Endodermal cell (in vitro differentiated cells): ENCODE measurements around the gene D2HGDH. TPM values are rescaled to one million over a fixed set of nuclear protein-coding genes. Genes with fewer than 3 reads are reported as not detected.

Experiments used
- DNase-seq: peaks from one replicate; pipeline ENCODE4 v3.0.0-alpha.2; 2017
- H3K27ac ChIP-seq: 2 replicates; pipeline ENCODE4 v1.5.1; 2013; ENCODE audit warnings: mild to moderate bottlenecking, low read depth, low read length, moderate library complexity
- H3K27me3 ChIP-seq: 2 replicates; pipeline ENCODE4 v1.6.1; 2013; ENCODE audit warnings: mild to moderate bottlenecking, low read length, moderate library complexity; ENCODE audit not compliant: insufficient read depth, control insufficient read depth, poor library complexity, severe bottlenecking
- H3K36me3 ChIP-seq: 2 replicates; pipeline ENCODE4 v1.7.0; 2013; ENCODE audit warnings: mild to moderate bottlenecking, low read length, moderate library complexity; ENCODE audit not compliant: control insufficient read depth, insufficient read depth
- H3K4me1 ChIP-seq: one replicate; pipeline ENCODE4 v1.7.0; 2013; ENCODE audit warnings: low read length; ENCODE audit not compliant: control insufficient read depth, insufficient read depth
- H3K4me3 ChIP-seq: 2 replicates; pipeline ENCODE4 v1.5.1; 2013; ENCODE audit warnings: mild to moderate bottlenecking, low read length, moderate library complexity
- H3K9ac ChIP-seq: 2 replicates; pipeline ENCODE4 v1.6.1; 2013; ENCODE audit warnings: mild to moderate bottlenecking, low read length, moderate library complexity; ENCODE audit not compliant: poor library complexity, severe bottlenecking; ENCODE audit errors: extremely low read depth
- H3K9me3 ChIP-seq: 2 replicates; pipeline ENCODE4 v1.6.1; 2013; ENCODE audit warnings: mild to moderate bottlenecking, low read length, moderate library complexity; ENCODE audit not compliant: control insufficient read depth
- H3K27ac Mint-ChIP-seq: 2 replicates; pipeline ENCODE4 v1.8.0; 2020; ENCODE audit warnings: mixed read lengths
- H3K27me3 Mint-ChIP-seq: 2 replicates; pipeline ENCODE4 v1.8.0; 2021; ENCODE audit warnings: mild to moderate bottlenecking, mixed read lengths; ENCODE audit not compliant: insufficient read depth
- H3K36me3 Mint-ChIP-seq: 2 replicates; pipeline ENCODE4 v1.8.0; 2020; ENCODE audit warnings: low read depth, mixed read lengths
- H3K4me1 Mint-ChIP-seq: 2 replicates; pipeline ENCODE4 v1.8.0; 2020; ENCODE audit warnings: mixed read lengths
- H3K4me3 Mint-ChIP-seq: 2 replicates; pipeline ENCODE4 v1.8.0; 2020; ENCODE audit warnings: mild to moderate bottlenecking, moderate library complexity, mixed read lengths
- H3K9me3 Mint-ChIP-seq: 2 replicates; pipeline ENCODE4 v1.8.0; 2020; ENCODE audit warnings: mild to moderate bottlenecking, mixed read lengths
- CTCF ChIP-seq: fragments of 200-600 bp; sonication (generic); conservative IDR thresholded peaks from 2 replicates; pipeline ENCODE4 v1.5.0; 2021; ENCODE audit warnings: antibody characterized with exemption, mild to moderate bottlenecking
- WGBS, 2 experiments: methylation state at CpG; one replicate each; pipeline versions ENCODE4 v1.1.5 to v1.1.7; 2013; ENCODE audit warnings: missing lambda C conversion rate in 2 of 2, mixed read lengths in 1 of 2; ENCODE audit not compliant: insufficient coverage in 1 of 2, insufficient read length in 1 of 2; 5-methylcytosine and 5-hydroxymethylcytosine counted together
- total RNA-seq, 2 donors: library from RNA; stranded (reverse); fragmentation: NEBNext Ultra II Directional in 1 of 2; extraction: Animal tissue kit (Norgen Biotek cat#: 25700) in 1 of 2; gene quantifications; 2 replicates in 1 of 2; 3 replicates in 1 of 2; pipeline ENCODE4 v1.2.1, GENCODE V29; 2021

The D2HGDH gene
- total RNA-seq, 2 donors from 2014 or later: 25.1 to 34.8 TPM

- Mint-ChIP-seq H3K4me1 (peaks cover 19% of the 10 kb centered on the region), H3K9me3 (peaks cover 20% of the 10 kb centered on the region), H3K4me3 (no peak overlapping the region), H3K27ac (no peak overlapping the region), H3K27me3 (no peaks in the 10 kb centered on the region), H3K36me3 (no peaks in the 10 kb centered on the region)
- TF ChIP-seq CTCF: no peak
- no peak overlapping the region for H3K4me3 ChIP-seq
- no peak overlapping the region for H3K27ac ChIP-seq
- no peak overlapping the region for H3K9ac ChIP-seq
- H3K9me3 ChIP-seq: peaks cover 9% of the 10 kb centered on the region
- 91 to 94% methylated on average over 18 to 34 of the region's 34 CpGs for WGBS, 2 experiments
- peak; percentile 39 for DNase-seq
- no peaks in the 10 kb centered on the region for H3K27me3 ChIP-seq
- H3K4me1 ChIP-seq: peaks cover 5% of the 10 kb centered on the region
- H3K36me3 ChIP-seq: no peaks in the 10 kb centered on the region
These were observed 41.1 kb downstream of the D2HGDH start for GRCh38 chr2:241775223-241776177.

- Mint-ChIP-seq H3K27me3 (no peaks in the 10 kb centered on the region), H3K27ac (no peak within 1 kb of the TSS), H3K4me3 (no peak within 1 kb of the TSS), H3K4me1 (peaks cover 16% of the 10 kb centered on the region), H3K36me3 (no peaks in the 10 kb centered on the region), H3K9me3 (peaks cover 28% of the 10 kb centered on the region)
- Histone ChIP-seq H3K4me3 (no peak within 1 kb of the TSS), H3K4me1 (no peaks in the 10 kb centered on the region), H3K36me3 (no peaks in the 10 kb centered on the region), H3K9me3 (peaks cover 20% of the 10 kb centered on the region), H3K27ac (no peak within 1 kb of the TSS), H3K27me3 (no peaks in the 10 kb centered on the region), H3K9ac (no peak within 1 kb of the TSS)
- peak; percentile 40 for DNase-seq
- WGBS, 2 experiments: 87 to 90% methylated on average over 21 to 27 of the region's 27 CpGs
- TF ChIP-seq CTCF: no peak
These were observed 42.1 kb downstream of the D2HGDH start, which contains the start of gene GAL3ST2 for GRCh38 chr2:241776336-241777169. TSS of gene GAL3ST2 (plus strand) at chr2:241776822. CDS start at chr2:241776956, 134 bp downstream.

GRCh38 chr2:241777170-241777685 is 42.8 kb downstream of the D2HGDH start:
- Mint-ChIP-seq H3K27ac (no peak overlapping the region), H3K27me3 (no peaks in the 10 kb centered on the region), H3K4me3 (no peak overlapping the region), H3K4me1 (peaks cover 10% of the 10 kb centered on the region), H3K9me3 (peaks cover 28% of the 10 kb centered on the region), H3K36me3 (no peaks in the 10 kb centered on the region)
- WGBS, 2 experiments: 86 to 94% methylated on average over 11 to 22 of the region's 22 CpGs
- Histone ChIP-seq H3K9ac (no peak overlapping the region), H3K27ac (no peak overlapping the region), H3K36me3 (no peaks in the 10 kb centered on the region), H3K4me3 (no peak overlapping the region), H3K4me1 (no peaks in the 10 kb centered on the region), H3K9me3 (peaks cover 25% of the 10 kb centered on the region), H3K27me3 (no peaks in the 10 kb centered on the region)
- TF ChIP-seq CTCF: no peak
- DNase-seq: peak; percentile 43
